AG10803 (cell line): Measurements from ENCODE around the gene CES2.
"Not testable (repeated sequence)": the region's sequence is repeated elsewhere in the genome, so short reads cannot be mapped to it uniquely, and the experiment has no call there.

Source experiments
- DNase-seq: peaks from one replicate; pipeline ENCODE4 v3.0.0; 2010; ENCODE audit warnings: low read depth
- H3K4me3 ChIP-seq: 2 replicates; pipeline ENCODE4 v1.5.1; 2011; ENCODE audit warnings: mild to moderate bottlenecking, low read length, control low read depth
- CTCF ChIP-seq: conservative IDR thresholded peaks from 2 replicates; pipeline ENCODE4 v1.5.1; 2011; ENCODE audit warnings: mild to moderate bottlenecking, low read length, control low read depth, inconsistent platforms

The CES2 gene

DNA sequence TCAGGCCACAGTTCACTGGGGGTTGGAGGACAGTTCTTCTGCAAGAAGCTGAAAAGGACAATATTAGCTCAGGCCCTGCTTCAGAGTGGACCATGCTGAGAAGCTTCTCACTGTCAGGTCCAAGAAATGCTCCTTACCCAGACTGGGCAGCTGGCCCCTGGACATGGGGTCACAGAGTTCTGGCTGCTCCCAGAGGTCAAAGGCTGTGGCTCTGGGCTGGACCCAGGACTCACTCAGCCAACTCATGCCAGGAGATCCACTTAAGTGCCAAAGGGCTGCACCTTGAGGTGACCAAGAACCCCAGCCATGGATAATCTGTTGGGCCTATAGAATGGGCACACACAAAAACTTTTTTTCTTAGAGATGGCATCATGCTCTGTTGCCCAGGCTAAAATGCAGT is 4.0 kb downstream of the CES2 start:
- no peak for DNase-seq
- no peak for TF ChIP-seq CTCF
- H3K4me3 ChIP-seq: no peak overlapping the region

- no peak for TF ChIP-seq CTCF
- H3K4me3 ChIP-seq: no peak overlapping the region
- DNase-seq: no peak
These were observed 4.9 kb downstream of the CES2 start for GRCh38 chr16:66940236-66940635.

GRCh38 chr16:66942981-66943380 is 7.7 kb downstream of the CES2 start:
- no peak for TF ChIP-seq CTCF
- H3K4me3 ChIP-seq: no peak overlapping the region
- no peak for DNase-seq

GRCh38 chr16:66943426-66944053 is 8.2 kb downstream of the CES2 start:
- no peak overlapping the region for H3K4me3 ChIP-seq
- DNase-seq: no peak
- no peak for TF ChIP-seq CTCF

DNA sequence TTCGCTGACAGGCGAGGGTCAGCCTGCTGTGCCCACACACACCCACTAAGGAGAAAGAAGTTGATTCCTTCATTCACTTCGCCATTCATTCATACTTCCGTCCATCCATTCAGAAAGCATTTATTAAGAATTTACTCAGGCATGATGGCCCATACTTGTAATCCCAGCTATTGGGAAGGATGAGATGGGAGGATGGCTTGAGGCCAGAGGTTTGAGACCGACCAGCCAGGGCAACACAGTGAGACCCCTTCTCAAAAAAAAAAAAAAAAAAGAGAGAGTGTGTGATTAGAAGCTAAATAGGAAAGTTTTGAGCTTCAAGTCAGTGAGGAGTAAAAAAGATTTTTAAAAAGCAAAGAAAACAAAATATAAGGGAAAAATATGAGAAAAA is 8.7 kb downstream of the CES2 start:
- no peak for DNase-seq
- TF ChIP-seq CTCF: no peak
- no peak overlapping the region for H3K4me3 ChIP-seq

DNA sequence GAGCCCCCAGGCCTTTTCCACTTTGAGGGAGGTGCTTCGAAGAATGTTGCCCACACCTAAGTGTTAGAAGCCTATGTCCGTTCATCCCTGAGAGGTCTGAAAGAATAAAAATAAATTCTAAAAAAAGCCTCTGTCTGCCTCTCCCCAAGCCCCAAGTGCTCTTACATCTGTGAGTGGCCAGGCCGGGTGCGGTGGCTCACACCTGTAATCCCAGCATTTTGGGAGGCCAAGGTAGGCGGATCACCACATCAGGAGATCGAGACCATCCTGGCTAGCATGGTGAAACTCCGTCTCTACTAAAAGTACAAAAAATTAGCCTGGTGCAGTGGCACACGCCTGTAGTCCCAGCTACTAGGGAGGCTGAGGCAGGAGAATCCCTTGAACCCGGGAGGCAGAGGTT is 9.7 kb downstream of the CES2 start:
- DNase-seq, H3K4me3 ChIP-seq: not testable (repeated sequence)

- no peak overlapping the region for H3K4me3 ChIP-seq
- DNase-seq: no peak
- TF ChIP-seq CTCF: no peak
These were observed 10.6 kb downstream of the CES2 start for GRCh38 chr16:66945939-66946338.

DNA sequence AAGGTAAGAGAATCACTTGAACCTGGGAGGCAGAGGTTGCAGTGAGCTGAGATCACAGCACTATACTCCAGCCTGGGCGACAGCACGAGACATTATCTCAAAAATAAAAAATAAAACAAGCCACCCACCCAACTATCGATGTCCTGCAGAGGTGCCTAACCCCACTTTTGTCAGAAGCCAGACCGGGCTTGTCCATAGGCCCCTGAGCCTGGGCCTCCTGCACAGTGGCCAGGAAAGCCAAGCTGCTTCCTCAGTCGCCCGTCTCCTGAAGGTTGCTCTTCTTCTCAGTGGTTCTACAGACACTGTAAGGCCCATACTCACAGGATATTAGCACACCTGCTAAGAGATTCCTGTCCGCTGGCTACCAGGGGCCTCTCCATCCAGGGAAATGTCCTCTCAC is 11.2 kb downstream of the CES2 start:
- no peak for TF ChIP-seq CTCF
- H3K4me3 ChIP-seq: no peak overlapping the region
- DNase-seq: no peak
